Left lung (tissue), 10 donors: ENCODE measurements around the gene PDE4D. TPM values are rescaled to one million over a fixed set of nuclear protein-coding genes. Genes with fewer than 3 reads are reported as not detected.

Source experiments
- ATAC-seq: fragments of 200-7000 bp; cut with Tn5 transposase; one replicate; pipeline ENCODE4 v1.9.1; 2020; ENCODE audit warnings: moderate library complexity
- DNase-seq, 4 donors: peaks; one replicate each; pipeline ENCODE4 v3.0.0-alpha.2; 2013 to 2020
- H3K27ac ChIP-seq, 2 donors: fragments of 200-600 bp; sonication (generic) in 1 of 2; one replicate each; pipeline versions ENCODE4 v1.5.0 to v1.8.0; 2020 to 2021
- H3K27me3 ChIP-seq, 2 donors: fragments of 200-600 bp; sonication (generic) in 1 of 2; one replicate each; pipeline versions ENCODE4 v1.5.0 to v1.8.0; 2020 to 2021
- H3K36me3 ChIP-seq, 2 donors: fragments of 200-600 bp; sonication (generic) in 1 of 2; one replicate each; pipeline versions ENCODE4 v1.5.0 to v1.8.0; 2020 to 2021
- H3K4me1 ChIP-seq, 2 donors: fragments of 200-600 bp; one replicate each; pipeline ENCODE4 v1.8.0; 2021
- H3K4me3 ChIP-seq, 2 donors: fragments of 200-600 bp; sonication (generic) in 1 of 2; one replicate each; pipeline versions ENCODE4 v1.5.0 to v1.8.0; 2020 to 2021; ENCODE audit warnings: mild to moderate bottlenecking in 1 of 2
- H3K9me3 ChIP-seq, 2 donors: fragments of 200-600 bp; sonication (generic) in 1 of 2; one replicate each; pipeline versions ENCODE4 v1.5.0 to v1.8.0; 2020 to 2021
- CTCF ChIP-seq, 2 donors: fragments of 200-600 bp; sonication (generic) in 1 of 2; IDR thresholded peaks; one replicate each; pipeline versions ENCODE4 v1.5.0 to v1.8.0; 2021; ENCODE audit warnings: antibody characterized with exemption in 2 of 2
- intact Hi-C, 2 donors: fragments of 100-400 bp; cut with DNase I; formaldehyde crosslinking; loops; one replicate each; pipeline versions ENCODE4 v1.11.2 to v1.14.2; 2022
- polyA plus RNA-seq, 6 donors: library from polyadenylated mRNA; unstranded; fragments of 120-200 nt; gene quantifications; one replicate each; pipeline ENCODE4 v1.2.1, GENCODE V29; 2013; ENCODE audit not compliant: insufficient read length in 6 of 6
- total RNA-seq, 2 donors: library from RNA; stranded (reverse); fragmentation: NEBNext Ultra II Directional; extraction: Animal tissue kit (Norgen Biotek cat#: 25700); gene quantifications; one replicate each; pipeline ENCODE4 v1.2.1, GENCODE V29; 2021
- donor health status: DM: no; HTN: yes; CAD: no.
- donor health status: DM: no; HTN: no; CAD: no.

PDE4D gene
- total and polyA plus RNA-seq, 8 donors, result 21.4 to 57.1 (median 25.4) TPM

DNA sequence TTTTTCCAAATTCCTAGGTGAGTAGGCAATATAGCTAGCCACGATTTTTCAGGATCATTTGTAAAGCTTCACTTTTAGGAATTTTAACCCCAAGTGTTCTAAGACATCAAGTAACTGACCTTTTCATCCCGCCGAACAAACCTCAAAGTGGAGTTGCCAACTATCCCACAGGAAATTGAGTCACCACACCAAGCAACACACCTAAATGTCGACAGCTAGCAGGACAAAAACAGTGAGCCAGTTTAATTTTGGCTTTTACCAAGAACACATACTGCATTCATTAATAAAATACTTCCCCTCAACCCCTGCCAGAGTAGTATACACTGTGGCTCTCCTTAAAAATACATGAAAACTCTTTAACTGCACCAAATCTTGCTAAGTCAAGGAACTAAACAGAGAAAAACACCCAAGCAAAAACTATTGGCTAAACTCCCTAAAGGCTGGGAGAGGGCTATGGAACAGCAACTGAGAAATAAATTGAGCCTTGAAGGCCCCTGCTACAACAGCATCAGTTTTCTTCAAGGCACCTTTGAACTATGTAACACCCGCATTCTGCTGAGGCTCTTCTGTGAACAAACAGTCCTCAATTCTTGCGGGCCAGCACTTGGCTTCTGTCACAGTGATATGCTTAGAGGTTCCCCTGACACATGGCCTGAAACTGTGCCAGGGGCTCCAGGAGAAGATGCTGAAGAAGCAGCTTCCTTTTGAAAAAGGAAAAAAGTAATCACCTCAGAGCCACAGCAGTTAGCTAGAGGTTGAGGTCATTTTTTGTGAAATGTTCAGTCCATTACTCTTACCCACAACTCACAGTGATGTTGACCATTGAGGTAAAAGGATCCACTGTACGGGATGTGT, 851.1 kb downstream of the PDE4D start:
- no peak overlapping the region for H3K4me3 ChIP-seq

GRCh38 chr5:59041355-59041754, 852.2 kb downstream of the PDE4D start:
- H3K4me3 ChIP-seq, result no peak overlapping the region
- H3K9me3 ChIP-seq, result no peaks in the 10 kb centered on the region
- ATAC-seq, result no peak
- peak overlapping the region; percentile 20 to 40 for H3K27ac ChIP-seq
- H3K36me3 ChIP-seq, result no peaks in the 10 kb centered on the region
- no peak for TF ChIP-seq CTCF (IDR thresholded peaks at IDR 0.05)
- peaks cover 13 to 56% of the 10 kb centered on the region in 2 donors for H3K4me1 ChIP-seq
- no peak for DNase-seq
- intact Hi-C loops, result no loop called here
- no peaks in the 10 kb centered on the region for H3K27me3 ChIP-seq

More for the DNA sequence above, 851.1 kb downstream of the PDE4D start:
- no peak for TF ChIP-seq CTCF (IDR thresholded peaks at IDR 0.05)
- Histone ChIP-seq H3K9me3 (no peaks in the 10 kb centered on the region), H3K27ac (peak overlapping the region; percentile 40 to 42), H3K4me1 (peaks cover 13 to 48% of the 10 kb centered on the region in 2 donors), H3K36me3 (no peaks in the 10 kb centered on the region), H3K27me3 (no peaks in the 10 kb centered on the region)
- ATAC-seq (no peak), DNase-seq (peak in 1 of 4 donors; percentile 44)
- intact Hi-C loops, result no loop called here

DNA sequence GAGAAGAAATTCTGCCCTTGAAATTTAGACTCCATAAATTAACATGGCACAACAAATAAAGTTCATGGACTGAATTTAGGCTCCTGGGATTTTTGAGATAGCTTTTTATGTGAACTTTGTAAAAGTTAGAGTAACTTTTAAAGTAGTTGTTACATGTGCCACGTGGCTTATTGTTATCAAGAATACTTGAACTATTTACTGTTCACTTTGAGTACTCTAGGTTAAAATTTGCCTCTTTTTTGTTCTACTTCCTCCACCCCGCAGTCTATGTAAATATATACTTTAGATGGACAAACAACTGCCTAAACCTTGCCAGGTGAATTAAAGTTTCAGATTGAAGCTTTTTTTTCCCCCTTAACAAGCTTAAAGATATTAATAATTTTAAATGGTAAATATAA, 852.7 kb downstream of the PDE4D start:
- intact Hi-C loops, result no loop called here
- TF ChIP-seq CTCF (IDR thresholded peaks at IDR 0.05), result no peak
- H3K9me3 ChIP-seq, result no peaks in the 10 kb centered on the region
- H3K4me3 ChIP-seq, result peak overlapping the region in 1 of 2 donors; percentile 72
- H3K36me3 ChIP-seq, result no peaks in the 10 kb centered on the region
- H3K4me1 ChIP-seq, result peaks cover 17 to 62% of the 10 kb centered on the region in 2 donors
- ATAC-seq (peak; percentile 10), DNase-seq (peak in 1 of 4 donors; percentile 22)
- peak overlapping the region; percentile 92 to 93 for H3K27ac ChIP-seq
- H3K27me3 ChIP-seq, result no peaks in the 10 kb centered on the region

GRCh38 chr5:59040024-59040803, 853.3 kb downstream of the PDE4D start:
- ATAC-seq (peak; percentile 27), DNase-seq (peak in 1 of 4 donors; percentile 22)
- Histone ChIP-seq H3K4me1 (peaks cover 20 to 68% of the 10 kb centered on the region in 2 donors), H3K27ac (peak overlapping the region; percentile 92 to 93), H3K36me3 (no peaks in the 10 kb centered on the region), H3K27me3 (no peaks in the 10 kb centered on the region), H3K4me3 (peak overlapping the region; percentile 53 to 72), H3K9me3 (no peaks in the 10 kb centered on the region)
- TF ChIP-seq CTCF (IDR thresholded peaks at IDR 0.05), result no peak
- intact Hi-C loops, result no loop called here
